A549 treated with AZD9567 at 1 μM for 4 hours (cell line): Measurements from ENCODE around the gene EPOP. TPM values are rescaled to one million over a fixed set of nuclear protein-coding genes. Genes with fewer than 3 reads are reported as not detected.

Source experiments
- total RNA-seq: library from RNA; stranded (reverse); fragments of 200-300 nt; extraction: Qiagen RNA extraction; gene quantifications from 5 replicates; pipeline ENCODE4 v1.2.3, GENCODE V29; 2022; ENCODE audit not compliant: insufficient read depth

Gene EPOP
- total RNA-seq = 10.7 to 14.0 TPM (median 13.2 TPM) in 5 replicates

DNA sequence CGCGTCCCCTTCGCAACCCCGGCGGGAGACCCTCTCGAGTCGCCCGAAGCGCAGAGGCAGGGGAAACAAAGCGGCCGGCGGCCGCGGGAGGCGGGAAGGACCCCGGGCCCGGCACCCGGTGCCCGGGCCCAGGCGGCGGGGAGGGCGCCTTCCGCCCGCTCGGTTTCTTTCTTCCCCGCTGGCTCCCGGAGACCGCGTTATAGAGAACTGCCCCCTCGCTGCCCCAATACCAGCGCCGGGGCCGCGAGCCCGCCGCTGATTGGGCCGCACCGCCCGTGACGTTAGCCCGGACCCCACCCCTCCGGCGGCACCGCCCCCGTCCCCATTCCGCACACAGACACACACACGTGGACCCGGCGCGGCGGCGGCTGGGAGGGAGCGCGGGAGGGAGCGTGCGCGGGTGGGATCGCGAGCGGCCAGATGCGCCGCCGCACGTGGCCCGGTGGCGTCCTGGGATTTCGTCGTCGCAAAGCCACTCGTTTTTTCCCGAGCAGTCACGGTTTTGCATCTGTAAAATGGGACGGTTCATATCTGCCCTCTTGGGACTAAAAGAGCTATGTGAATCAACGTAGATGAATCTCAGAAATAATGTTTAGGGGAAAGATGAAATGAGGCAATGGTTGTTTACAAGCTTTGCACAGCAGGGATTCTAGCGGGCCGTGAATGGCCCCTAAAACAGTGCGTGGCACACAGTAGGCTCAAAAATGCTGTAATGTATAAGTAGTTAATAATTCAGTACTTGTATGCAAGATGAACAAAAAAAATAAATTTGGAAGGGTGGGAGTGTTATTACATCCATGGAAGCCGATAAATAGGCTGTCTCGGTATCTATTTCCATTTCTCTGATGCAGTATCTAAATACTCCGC, at the start of gene EPOP:
EPOP (minus strand) TSS at position 209 of the 867 bp plus-strand sequence. CDS start 462 bp downstream, outside the sequence.

DNA sequence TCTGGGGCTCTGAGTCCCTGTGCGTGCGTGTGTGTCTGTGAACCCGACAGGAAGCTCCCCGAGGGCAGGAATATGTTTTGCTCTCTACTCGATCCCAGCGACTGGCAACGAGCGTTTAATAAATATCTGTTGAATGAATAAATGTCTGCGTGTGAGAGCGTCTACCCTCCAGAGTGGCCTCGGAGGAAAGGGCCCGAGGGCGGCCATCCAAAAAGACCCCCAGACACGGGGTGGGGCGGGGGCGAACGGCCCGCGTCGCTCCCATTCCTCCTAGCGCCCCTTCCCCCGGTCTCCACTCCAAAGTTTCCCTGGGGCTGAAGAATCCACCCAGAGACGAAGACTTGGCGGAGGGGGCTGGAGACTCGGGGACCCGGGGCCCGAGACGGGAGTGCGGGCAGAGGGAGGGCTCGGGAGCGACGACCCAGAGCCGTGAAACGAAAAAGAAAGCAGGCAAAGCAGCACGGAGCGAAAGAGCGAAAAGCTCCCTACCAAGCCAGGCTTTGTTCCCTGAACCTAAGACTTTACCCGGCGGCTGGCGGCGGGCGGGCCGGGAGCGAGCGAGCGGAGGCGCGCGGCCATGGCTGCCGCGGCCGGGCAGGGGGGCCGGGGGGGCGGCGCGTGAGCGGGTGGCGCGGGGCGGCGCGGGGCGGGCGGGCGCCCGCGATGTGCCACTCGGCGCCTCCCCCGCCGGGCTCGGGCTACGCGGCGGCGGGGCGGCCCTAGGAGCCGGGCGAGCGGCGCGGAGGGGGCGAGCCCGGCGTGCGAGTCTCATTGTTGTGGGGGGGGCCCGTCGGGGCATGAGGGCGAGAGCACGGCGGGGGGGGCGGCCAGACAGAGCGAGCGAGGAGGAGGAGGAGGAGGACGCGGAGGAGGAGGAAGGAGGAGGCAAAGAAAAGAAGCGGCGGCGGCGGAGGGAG, 30.1 kb upstream of the EPOP start, which contains the start of gene MLLT6:
MLLT6 (plus strand) TSS at position 668 of the 917 bp plus-strand sequence. CDS start 360 bp downstream, outside the sequence.

Other genes with a start within 250 kb of the EPOP start
- 40.5 to 56.8 TPM (median 54.6 TPM) in 5 replicates for gene ARHGAP23, start 246.5 kb downstream of the EPOP start, total RNA-seq
- gene SRCIN1, start 69.0 kb downstream of the EPOP start, total RNA-seq = 2.2 to 3.2 TPM (median 2.8 TPM) in 5 replicates
- 23.6 to 34.9 TPM (median 30.6 TPM) in 5 replicates for gene MLLT6, start 30.3 kb upstream of the EPOP start, total RNA-seq
- 41.1 to 98.6 TPM (median 92.0 TPM) in 5 replicates for gene CISD3, start 55.4 kb upstream of the EPOP start, total RNA-seq
- gene PCGF2, start 73.4 kb upstream of the EPOP start, total RNA-seq = 25.5 to 53.1 TPM (median 50.9 TPM) in 5 replicates
- gene PSMB3, start 77.8 kb upstream of the EPOP start, total RNA-seq = 354 to 458 TPM (median 435 TPM) in 5 replicates
- gene PIP4K2B, start 124.6 kb upstream of the EPOP start, total RNA-seq = 37.2 to 43.7 TPM (median 42.6 TPM) in 5 replicates
- 21.9 to 24.0 TPM (median 22.3 TPM) in 5 replicates for gene CWC25, start 150.4 kb upstream of the EPOP start, total RNA-seq
- gene RPL23, start 178.8 kb upstream of the EPOP start, total RNA-seq = 2,657 to 5,013 TPM (median 2,700 TPM) in 5 replicates
- 227 to 248 TPM (median 232 TPM) in 5 replicates for gene LASP1, start 195.1 kb upstream of the EPOP start, total RNA-seq